GM12891 (cell line): ENCODE results near the gene NPNT.

ENCODE experiments used
- PAX5 ChIP-seq: IDR thresholded peaks from 2 replicates; pipeline ENCODE4 v1.6.1; 2011; ENCODE audit warnings: low read length, moderate library complexity, mild to moderate bottlenecking; ENCODE audit not compliant: insufficient read depth, severe bottlenecking
- POLR2A ChIP-seq: IDR thresholded peaks from 2 replicates; pipeline ENCODE4 v1.6.1; 2011; ENCODE audit warnings: low read depth, low read length, control low read depth
- POLR2AphosphoS5 ChIP-seq: IDR thresholded peaks from 2 replicates; pipeline ENCODE4 v1.6.1; 2011; ENCODE audit warnings: low read depth, low read length, control low read depth
- POU2F2 ChIP-seq: IDR thresholded peaks from 2 replicates; pipeline ENCODE4 v1.6.1; 2011; ENCODE audit warnings: low read depth, mild to moderate bottlenecking, control low read depth, low read length, moderate library complexity
- SPI1 ChIP-seq: IDR thresholded peaks from 2 replicates; pipeline ENCODE4 v1.6.1; 2011; ENCODE audit warnings: low read depth, low read length, control low read depth
- TAF1 ChIP-seq: IDR thresholded peaks from 2 replicates; pipeline ENCODE4 v1.6.1; 2011; ENCODE audit warnings: low read depth, low read length, control low read depth

GRCh38 chr4:106019771-106020170, 124.5 kb downstream of the NPNT start:
- TF ChIP-seq POLR2A: no peak
- TF ChIP-seq POLR2AphosphoS5: no peak
- no peak for TF ChIP-seq TAF1
- no peak for TF ChIP-seq PAX5
- no peak for TF ChIP-seq POU2F2
- no peak for TF ChIP-seq SPI1
